GM18873 (cell line): ENCODE measurements around the gene KCNMB2.
"Not testable (repeated sequence)": the region's sequence is repeated elsewhere in the genome, so short reads cannot be mapped to it uniquely, and the experiment has no call there.

Experiments used
- ATAC-seq: cut with Tn5 transposase; IDR thresholded peaks from one replicate; pipeline ENCODE4 v1.9.1; 2021; ENCODE audit warnings: mild to moderate bottlenecking, moderate library complexity, moderate number of reproducible peaks; ENCODE audit not compliant: unreplicated experiment, low FRiP score

KCNMB2 gene

GRCh38 chr3:178847190-178847589, 311.0 kb downstream of the KCNMB2 start:
- no peak for ATAC-seq

- ATAC-seq, result no peak
Measured at GRCh38 chr3:178849199-178849910, 313.1 kb downstream of the KCNMB2 start.

DNA sequence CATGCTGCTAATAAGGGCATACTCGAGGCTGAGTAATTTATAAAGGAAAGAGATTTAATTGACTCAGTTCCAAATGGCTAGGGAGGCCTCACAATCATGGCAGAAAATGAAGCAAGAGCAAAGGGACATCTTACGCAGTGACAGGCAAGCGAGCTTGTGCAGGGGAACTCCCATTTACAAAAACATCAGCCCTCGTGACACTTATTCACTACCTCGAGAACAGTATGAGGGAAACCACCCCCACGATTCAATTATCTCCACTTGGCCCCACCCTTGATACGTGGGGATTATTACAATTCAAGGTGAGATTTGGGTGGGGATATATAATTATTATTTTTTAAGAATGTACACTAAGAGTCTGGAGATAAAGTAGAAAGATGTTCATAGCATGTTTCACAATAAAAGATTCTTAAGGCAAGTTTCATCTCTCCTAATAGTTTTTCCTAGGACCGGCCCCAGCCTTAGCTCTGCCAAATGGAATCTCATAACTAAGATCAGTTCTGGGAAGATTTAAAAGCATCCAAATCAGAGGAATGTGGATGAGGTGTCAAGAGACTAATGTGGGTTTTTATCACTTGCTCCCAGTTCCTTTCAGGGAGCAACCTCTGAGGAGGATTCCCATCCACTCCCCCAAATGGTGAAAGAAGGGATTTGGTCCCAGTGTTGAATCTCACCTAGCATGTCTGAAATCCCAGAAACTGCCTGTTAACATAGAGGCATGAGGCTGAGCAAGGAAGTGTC, 314.4 kb downstream of the KCNMB2 start:
- no peak for ATAC-seq

GRCh38 chr3:178851564-178851963, 315.3 kb downstream of the KCNMB2 start:
- ATAC-seq, result no peak

DNA sequence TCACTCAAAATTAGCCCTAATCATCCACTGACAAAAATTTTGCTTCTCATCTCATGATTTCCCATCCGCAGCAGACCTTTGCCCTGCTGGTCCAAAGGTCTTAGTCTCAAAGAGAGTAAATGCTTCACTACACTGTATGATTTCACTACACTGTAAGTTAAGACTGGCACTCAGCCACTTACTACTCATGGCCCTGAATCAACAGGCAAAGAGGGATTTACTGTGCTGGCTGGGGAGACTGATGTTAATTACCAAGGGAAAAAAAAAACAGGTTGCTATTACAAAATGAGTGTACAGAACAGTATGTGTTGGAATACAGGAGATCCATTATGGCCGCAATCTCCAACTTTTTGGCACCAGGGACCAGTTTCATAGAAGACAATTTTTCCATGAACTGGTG, 320.6 kb downstream of the KCNMB2 start:
- ATAC-seq, result no peak

DNA sequence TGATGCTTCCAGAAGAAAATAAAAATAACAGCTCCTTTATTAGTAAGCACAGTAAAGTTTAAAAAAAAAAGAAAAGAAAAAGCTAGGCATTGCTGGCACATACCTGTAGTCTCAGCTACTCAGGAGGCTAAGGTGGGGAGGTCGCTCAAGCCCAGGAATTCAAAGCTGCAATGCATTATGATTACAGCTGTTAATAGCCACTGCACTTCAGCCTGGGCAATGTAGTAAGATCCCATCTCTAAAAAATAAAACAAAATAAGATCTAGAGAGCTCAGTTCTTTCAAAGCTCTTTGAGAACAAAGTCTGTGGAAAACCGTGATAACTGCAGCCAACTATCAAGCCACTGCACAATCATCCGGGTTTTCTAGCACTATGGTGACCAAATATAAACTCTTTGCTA, 323.1 kb downstream of the KCNMB2 start:
- ATAC-seq, result no peak

- ATAC-seq, result not testable (repeated sequence)
Measured at GRCh38 chr3:178859900-178860436, 323.7 kb downstream of the KCNMB2 start.

- no peak for ATAC-seq
Measured at GRCh38 chr3:178868681-178869080, 332.4 kb downstream of the KCNMB2 start.

DNA sequence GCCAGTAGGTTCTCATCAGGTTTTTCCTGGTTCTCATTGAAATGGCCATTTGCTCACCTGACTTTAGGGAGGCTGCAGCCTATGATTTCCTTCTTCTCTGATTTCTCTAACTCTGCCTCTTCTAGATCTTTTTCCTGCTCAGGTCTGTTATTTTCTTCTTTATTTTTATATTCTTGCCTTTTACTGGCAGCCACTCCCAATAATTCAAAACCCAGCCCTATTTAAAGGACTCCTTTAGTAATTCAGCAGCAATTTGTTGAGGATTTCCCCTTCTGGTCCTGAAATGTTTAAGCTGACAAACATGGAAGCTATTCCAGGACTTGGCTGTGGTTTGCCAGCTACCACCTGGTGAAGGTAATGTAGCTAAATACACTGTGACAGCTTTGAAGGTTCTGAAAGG, 333.8 kb downstream of the KCNMB2 start:
- no peak for ATAC-seq

GRCh38 chr3:178875157-178875556, 338.9 kb downstream of the KCNMB2 start:
- ATAC-seq, result no peak

DNA sequence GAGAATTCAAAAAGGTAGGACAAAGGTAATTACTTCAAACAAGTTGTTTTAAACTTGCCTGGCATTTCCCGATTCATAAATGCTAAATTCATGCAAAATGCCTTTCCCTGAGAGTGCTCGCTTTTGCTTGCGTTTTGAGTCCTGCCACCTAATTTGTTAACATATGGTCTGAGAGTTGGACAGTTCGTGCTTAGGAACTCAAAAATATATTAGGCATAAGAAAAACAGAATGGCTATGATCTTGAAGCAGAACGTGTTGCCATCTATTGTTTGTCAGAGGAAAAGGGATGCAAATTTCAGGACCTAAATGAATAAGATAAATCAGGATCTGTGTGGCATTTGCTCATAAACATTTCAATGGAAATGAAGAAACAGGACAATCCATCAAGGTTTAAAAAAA, 339.6 kb downstream of the KCNMB2 start:
- no peak for ATAC-seq

GRCh38 chr3:178880274-178880673, 344.0 kb downstream of the KCNMB2 start:
- no peak for ATAC-seq
